ENCODE results near the gene WDPCP.

Gene WDPCP

DNA sequence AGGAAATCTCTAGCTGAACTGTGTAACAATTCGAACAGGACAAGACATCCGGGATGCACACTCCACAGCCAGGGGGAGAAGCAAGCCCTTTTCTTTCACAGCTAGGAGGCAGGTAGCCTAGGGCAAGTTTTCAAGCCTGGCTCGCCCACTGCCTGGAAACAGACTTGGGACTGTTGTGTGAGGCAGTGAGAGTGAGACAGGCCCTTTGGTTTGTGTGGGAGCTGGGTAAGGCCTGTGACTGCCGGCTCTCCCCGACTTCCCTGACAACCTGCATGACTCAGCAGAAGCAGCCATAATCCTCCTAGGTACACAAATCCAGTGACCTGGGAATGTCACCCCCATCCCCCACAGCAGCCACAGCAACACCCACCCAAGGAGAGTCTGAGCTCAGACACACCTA, 179.7 kb downstream of the WDPCP start:
- TF ChIP-seq TCF4 (CRISPR knock-in tag; IDR thresholded peaks at IDR 0.05; ENCODE audit: borderline replicate concordance) (no peak), RARB (CRISPR knock-in tag; IDR thresholded peaks at IDR 0.05) (no peak)
- no peak for ATAC-seq

DNA sequence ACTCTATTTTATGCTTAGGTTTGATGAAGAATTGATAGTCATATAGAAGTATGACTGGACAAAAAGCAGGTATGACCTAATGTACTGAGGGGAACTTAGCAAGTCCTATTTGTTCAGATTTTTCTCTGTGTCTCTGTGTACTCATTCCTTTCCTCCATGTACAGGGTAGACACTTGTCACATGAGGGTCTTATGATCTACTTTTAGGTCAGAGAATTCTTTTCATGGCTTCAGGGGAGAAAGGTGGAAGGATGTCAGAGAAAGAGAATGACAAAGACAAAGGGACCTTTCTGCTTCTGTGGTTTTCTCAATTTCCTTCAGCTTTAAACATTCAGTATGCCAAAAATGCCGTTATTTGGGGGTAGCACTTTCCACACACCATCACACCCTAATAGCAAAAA, 181.6 kb downstream of the WDPCP start:
- no peak for ATAC-seq
- TF ChIP-seq TOX (CRISPR knock-in tag; IDR thresholded peaks at IDR 0.05; ENCODE audit: borderline replicate concordance) = no peak
- no peak for TF ChIP-seq PPARA (CRISPR knock-in tag; IDR thresholded peaks at IDR 0.05; ENCODE audit: borderline replicate concordance)
- no peak for TF ChIP-seq GLIS3 (CRISPR knock-in tag; IDR thresholded peaks at IDR 0.05)
- TF ChIP-seq, protein P1, sequence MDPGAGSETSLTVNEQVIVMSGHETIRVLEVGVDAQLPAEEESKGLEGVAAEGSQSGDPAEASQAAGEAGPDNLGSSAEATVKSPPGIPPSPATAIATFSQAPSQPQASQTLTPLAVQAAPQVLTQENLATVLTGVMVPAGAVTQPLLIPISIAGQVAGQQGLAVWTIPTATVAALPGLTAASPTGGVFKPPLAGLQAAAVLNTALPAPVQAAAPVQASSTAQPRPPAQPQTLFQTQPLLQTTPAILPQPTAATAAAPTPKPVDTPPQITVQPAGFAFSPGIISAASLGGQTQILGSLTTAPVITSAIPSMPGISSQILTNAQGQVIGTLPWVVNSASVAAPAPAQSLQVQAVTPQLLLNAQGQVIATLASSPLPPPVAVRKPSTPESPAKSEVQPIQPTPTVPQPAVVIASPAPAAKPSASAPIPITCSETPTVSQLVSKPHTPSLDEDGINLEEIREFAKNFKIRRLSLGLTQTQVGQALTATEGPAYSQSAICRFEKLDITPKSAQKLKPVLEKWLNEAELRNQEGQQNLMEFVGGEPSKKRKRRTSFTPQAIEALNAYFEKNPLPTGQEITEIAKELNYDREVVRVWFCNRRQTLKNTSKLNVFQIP (CRISPR knock-in tag; IDR thresholded peaks at IDR 0.05; ENCODE audit: borderline replicate concordance, low read depth) = no peak
- TF ChIP-seq ESRRG (CRISPR knock-in tag; IDR thresholded peaks at IDR 0.05) = no peak
- TF ChIP-seq ZNF565 (CRISPR knock-in tag; conservative IDR thresholded peaks at IDR 0.05; ENCODE audit: low read depth) = no peak
- no peak for TF ChIP-seq ZNF70 (CRISPR knock-in tag; IDR thresholded peaks at IDR 0.05)
- TF ChIP-seq OSR1 (CRISPR knock-in tag; IDR thresholded peaks at IDR 0.05) = no peak
- TF ChIP-seq, protein P2, sequence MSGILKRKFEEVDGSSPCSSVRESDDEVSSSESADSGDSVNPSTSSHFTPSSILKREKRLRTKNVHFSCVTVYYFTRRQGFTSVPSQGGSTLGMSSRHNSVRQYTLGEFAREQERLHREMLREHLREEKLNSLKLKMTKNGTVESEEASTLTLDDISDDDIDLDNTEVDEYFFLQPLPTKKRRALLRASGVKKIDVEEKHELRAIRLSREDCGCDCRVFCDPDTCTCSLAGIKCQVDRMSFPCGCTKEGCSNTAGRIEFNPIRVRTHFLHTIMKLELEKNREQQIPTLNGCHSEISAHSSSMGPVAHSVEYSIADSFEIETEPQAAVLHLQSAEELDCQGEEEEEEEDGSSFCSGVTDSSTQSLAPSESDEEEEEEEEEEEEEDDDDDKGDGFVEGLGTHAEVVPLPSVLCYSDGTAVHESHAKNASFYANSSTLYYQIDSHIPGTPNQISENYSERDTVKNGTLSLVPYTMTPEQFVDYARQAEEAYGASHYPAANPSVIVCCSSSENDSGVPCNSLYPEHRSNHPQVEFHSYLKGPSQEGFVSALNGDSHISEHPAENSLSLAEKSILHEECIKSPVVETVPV (CRISPR knock-in tag; IDR thresholded peaks at IDR 0.05) = no peak
- TF ChIP-seq CSDC2 (CRISPR knock-in tag; IDR thresholded peaks at IDR 0.05) = no peak
- no peak for TF ChIP-seq ZFP3 (CRISPR knock-in tag; IDR thresholded peaks at IDR 0.05)
- TF ChIP-seq, protein P3, sequence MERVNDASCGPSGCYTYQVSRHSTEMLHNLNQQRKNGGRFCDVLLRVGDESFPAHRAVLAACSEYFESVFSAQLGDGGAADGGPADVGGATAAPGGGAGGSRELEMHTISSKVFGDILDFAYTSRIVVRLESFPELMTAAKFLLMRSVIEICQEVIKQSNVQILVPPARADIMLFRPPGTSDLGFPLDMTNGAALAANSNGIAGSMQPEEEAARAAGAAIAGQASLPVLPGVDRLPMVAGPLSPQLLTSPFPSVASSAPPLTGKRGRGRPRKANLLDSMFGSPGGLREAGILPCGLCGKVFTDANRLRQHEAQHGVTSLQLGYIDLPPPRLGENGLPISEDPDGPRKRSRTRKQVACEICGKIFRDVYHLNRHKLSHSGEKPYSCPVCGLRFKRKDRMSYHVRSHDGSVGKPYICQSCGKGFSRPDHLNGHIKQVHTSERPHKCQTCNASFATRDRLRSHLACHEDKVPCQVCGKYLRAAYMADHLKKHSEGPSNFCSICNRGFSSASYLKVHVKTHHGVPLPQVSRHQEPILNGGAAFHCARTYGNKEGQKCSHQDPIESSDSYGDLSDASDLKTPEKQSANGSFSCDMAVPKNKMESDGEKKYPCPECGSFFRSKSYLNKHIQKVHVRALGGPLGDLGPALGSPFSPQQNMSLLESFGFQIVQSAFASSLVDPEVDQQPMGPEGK (CRISPR knock-in tag; IDR thresholded peaks at IDR 0.05; ENCODE audit: borderline replicate concordance) = no peak
- TF ChIP-seq, protein P4, sequence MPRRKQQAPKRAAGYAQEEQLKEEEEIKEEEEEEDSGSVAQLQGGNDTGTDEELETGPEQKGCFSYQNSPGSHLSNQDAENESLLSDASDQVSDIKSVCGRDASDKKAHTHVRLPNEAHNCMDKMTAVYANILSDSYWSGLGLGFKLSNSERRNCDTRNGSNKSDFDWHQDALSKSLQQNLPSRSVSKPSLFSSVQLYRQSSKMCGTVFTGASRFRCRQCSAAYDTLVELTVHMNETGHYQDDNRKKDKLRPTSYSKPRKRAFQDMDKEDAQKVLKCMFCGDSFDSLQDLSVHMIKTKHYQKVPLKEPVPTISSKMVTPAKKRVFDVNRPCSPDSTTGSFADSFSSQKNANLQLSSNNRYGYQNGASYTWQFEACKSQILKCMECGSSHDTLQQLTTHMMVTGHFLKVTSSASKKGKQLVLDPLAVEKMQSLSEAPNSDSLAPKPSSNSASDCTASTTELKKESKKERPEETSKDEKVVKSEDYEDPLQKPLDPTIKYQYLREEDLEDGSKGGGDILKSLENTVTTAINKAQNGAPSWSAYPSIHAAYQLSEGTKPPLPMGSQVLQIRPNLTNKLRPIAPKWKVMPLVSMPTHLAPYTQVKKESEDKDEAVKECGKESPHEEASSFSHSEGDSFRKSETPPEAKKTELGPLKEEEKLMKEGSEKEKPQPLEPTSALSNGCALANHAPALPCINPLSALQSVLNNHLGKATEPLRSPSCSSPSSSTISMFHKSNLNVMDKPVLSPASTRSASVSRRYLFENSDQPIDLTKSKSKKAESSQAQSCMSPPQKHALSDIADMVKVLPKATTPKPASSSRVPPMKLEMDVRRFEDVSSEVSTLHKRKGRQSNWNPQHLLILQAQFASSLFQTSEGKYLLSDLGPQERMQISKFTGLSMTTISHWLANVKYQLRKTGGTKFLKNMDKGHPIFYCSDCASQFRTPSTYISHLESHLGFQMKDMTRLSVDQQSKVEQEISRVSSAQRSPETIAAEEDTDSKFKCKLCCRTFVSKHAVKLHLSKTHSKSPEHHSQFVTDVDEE (CRISPR knock-in tag; IDR thresholded peaks at IDR 0.05) = no peak
- TF ChIP-seq SNAI2 (CRISPR knock-in tag; IDR thresholded peaks at IDR 0.05) = no peak
- no peak for TF ChIP-seq ARNTL (CRISPR knock-in tag; IDR thresholded peaks at IDR 0.05; ENCODE audit: borderline replicate concordance, low read depth)
- TF ChIP-seq ZFP30 (CRISPR knock-in tag; IDR thresholded peaks at IDR 0.05) = no peak
- TF ChIP-seq, protein P5, sequence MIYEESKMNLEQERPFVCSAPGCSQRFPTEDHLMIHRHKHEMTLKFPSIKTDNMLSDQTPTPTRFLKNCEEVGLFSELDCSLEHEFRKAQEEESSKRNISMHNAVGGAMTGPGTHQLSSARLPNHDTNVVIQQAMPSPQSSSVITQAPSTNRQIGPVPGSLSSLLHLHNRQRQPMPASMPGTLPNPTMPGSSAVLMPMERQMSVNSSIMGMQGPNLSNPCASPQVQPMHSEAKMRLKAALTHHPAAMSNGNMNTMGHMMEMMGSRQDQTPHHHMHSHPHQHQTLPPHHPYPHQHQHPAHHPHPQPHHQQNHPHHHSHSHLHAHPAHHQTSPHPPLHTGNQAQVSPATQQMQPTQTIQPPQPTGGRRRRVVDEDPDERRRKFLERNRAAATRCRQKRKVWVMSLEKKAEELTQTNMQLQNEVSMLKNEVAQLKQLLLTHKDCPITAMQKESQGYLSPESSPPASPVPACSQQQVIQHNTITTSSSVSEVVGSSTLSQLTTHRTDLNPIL (CRISPR knock-in tag; IDR thresholded peaks at IDR 0.05; ENCODE audit: low read depth) = no peak
- no peak for TF ChIP-seq ZNF8 (CRISPR knock-in tag; IDR thresholded peaks at IDR 0.05)
- no peak for TF ChIP-seq ISL1 (CRISPR knock-in tag; IDR thresholded peaks at IDR 0.05)
- TF ChIP-seq TCF4 (CRISPR knock-in tag; IDR thresholded peaks at IDR 0.05; ENCODE audit: borderline replicate concordance) = no peak

DNA sequence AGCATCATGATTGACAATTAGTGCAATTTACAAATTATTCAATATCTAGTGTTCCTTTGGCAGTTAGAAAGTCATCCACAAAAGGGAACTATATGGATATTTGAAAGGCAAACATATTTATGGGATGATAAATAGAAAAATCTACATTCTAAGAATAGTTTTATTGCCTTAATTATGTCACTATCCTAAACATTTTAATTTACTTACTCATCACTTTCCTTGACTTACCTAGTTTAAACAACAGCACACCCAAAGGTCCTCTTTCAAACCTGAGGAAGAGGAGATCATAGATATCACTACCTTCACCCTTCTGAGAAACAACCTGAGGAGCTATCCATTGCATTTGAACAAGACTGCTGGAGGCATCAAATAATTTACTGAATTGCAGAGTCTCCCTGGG, 184.5 kb downstream of the WDPCP start:
- ATAC-seq = no peak
- TF ChIP-seq ISL1 (CRISPR knock-in tag; IDR thresholded peaks at IDR 0.05) (no peak), ARNTL (CRISPR knock-in tag; IDR thresholded peaks at IDR 0.05; ENCODE audit: borderline replicate concordance, low read depth) (no peak), ESRRG (CRISPR knock-in tag; IDR thresholded peaks at IDR 0.05) (no peak), TCF4 (CRISPR knock-in tag; IDR thresholded peaks at IDR 0.05; ENCODE audit: borderline replicate concordance) (no peak), ZNF8 (CRISPR knock-in tag; IDR thresholded peaks at IDR 0.05) (no peak), OSR1 (CRISPR knock-in tag; IDR thresholded peaks at IDR 0.05) (no peak), ZNF565 (CRISPR knock-in tag; conservative IDR thresholded peaks at IDR 0.05; ENCODE audit: low read depth) (no peak), ZC3H10 (CRISPR knock-in tag; IDR thresholded peaks at IDR 0.05) (no peak), RARB (CRISPR knock-in tag; IDR thresholded peaks at IDR 0.05) (no peak), ZNF70 (CRISPR knock-in tag; IDR thresholded peaks at IDR 0.05) (no peak), TOX (CRISPR knock-in tag; IDR thresholded peaks at IDR 0.05; ENCODE audit: borderline replicate concordance) (no peak), PPARA (CRISPR knock-in tag; IDR thresholded peaks at IDR 0.05; ENCODE audit: borderline replicate concordance) (no peak), BACH2 (CRISPR knock-in tag; IDR thresholded peaks at IDR 0.05; ENCODE audit: borderline replicate concordance) (no peak)
- TF ChIP-seq, protein P1 (CRISPR knock-in tag; IDR thresholded peaks at IDR 0.05; ENCODE audit: borderline replicate concordance, low read depth) = no peak
- TF ChIP-seq, protein P5 (CRISPR knock-in tag; IDR thresholded peaks at IDR 0.05; ENCODE audit: low read depth) = no peak
